ENCODE data around the gene HAGHL. TPM values are rescaled to one million over a fixed set of nuclear protein-coding genes. Genes with fewer than 3 reads are reported as not detected.

The HAGHL gene
- total and polyA plus RNA-seq, 4 donors, result 0.25 to 1.1 (median 0.49) TPM

DNA sequence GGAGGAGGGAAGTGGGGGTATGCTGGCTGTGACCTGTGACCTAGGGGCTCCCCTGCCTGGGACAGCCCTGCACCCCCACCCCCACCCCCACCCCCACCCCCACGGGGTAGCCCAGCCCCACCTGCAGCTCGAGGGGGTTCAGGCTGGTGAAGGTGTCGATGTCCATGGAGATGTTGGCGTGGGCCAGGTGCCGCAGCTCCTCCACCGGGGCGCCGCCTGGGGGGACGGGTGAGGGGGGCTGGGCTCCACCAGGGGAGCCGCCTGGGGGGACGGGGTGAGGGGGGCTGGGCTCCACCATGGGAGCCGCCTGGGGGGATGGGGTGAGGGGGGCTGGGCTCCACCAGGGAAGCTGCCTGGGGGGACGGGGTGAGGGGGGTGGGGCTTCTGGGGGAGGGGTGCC lies 43.5 kb downstream of the HAGHL start (continued):
- TF ChIP-seq, protein P1, sequence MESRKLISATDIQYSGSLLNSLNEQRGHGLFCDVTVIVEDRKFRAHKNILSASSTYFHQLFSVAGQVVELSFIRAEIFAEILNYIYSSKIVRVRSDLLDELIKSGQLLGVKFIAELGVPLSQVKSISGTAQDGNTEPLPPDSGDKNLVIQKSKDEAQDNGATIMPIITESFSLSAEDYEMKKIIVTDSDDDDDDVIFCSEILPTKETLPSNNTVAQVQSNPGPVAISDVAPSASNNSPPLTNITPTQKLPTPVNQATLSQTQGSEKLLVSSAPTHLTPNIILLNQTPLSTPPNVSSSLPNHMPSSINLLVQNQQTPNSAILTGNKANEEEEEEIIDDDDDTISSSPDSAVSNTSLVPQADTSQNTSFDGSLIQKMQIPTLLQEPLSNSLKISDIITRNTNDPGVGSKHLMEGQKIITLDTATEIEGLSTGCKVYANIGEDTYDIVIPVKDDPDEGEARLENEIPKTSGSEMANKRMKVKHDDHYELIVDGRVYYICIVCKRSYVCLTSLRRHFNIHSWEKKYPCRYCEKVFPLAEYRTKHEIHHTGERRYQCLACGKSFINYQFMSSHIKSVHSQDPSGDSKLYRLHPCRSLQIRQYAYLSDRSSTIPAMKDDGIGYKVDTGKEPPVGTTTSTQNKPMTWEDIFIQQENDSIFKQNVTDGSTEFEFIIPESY (IDR thresholded peaks at IDR 0.05), result no peak
- TF ChIP-seq FOXA1 (IDR thresholded peaks at IDR 0.05) (no peak), YY1 (IDR thresholded peaks at IDR 0.05) (no peak), EGR1 (IDR thresholded peaks at IDR 0.05; ENCODE audit: low read depth in 2 of 2) (no peak), RAD21 (IDR thresholded peaks at IDR 0.05) (no peak)

DNA sequence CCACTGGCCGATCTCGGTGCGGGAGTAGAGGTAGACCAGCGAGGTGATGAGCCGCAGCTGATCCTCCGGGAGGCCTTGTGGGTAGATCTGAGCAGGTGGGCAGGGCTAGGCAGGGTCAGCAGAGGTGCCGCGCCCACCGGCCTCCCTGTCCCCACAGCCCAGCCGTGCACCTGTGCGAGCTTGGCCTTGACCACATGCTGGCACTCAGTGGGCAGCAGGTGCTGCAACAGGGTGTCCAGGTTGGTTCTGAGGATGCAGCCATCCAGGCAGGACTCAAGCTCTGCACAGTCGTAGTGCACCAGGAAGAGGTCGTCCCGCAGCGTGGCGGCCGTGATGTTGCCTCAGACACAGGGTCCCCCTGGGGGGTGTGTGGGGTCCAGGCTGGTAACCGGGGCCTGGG lies 46.1 kb downstream of the HAGHL start:
- 84% methylated on average over 18 of the region's 18 CpGs for WGBS
- Histone ChIP-seq H3K4me1 (ENCODE audit: control insufficient read depth in 4 of 4, insufficient read depth in 4 of 4, low read length in 3 of 4) (no peaks in the 10 kb centered on the region), H3K9me3 (ENCODE audit: control insufficient read depth in 4 of 4, low read length in 3 of 4) (no peaks in the 10 kb centered on the region), H3K27ac (ENCODE audit: low read depth in 1 of 2, low read length in 2 of 2) (no peak overlapping the region), H3K9ac (ENCODE audit: low read depth in 1 of 2, low read length in 2 of 2) (no peak overlapping the region), H3K4me3 (ENCODE audit: low read depth in 1 of 3, low read length in 3 of 3) (no peak overlapping the region), H3K36me3 (ENCODE audit: control insufficient read depth in 4 of 4, insufficient read depth in 3 of 4, low read depth in 1 of 4, low read length in 3 of 4) (no peaks in the 10 kb centered on the region), H3K27me3 (ENCODE audit: control insufficient read depth in 4 of 4, insufficient read depth in 4 of 4, low read length in 3 of 4) (peaks cover 0 to 3% (median 0%) of the 10 kb centered on the region in 4 donors)
- TF ChIP-seq, protein P2, sequence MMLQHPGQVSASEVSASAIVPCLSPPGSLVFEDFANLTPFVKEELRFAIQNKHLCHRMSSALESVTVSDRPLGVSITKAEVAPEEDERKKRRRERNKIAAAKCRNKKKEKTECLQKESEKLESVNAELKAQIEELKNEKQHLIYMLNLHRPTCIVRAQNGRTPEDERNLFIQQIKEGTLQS (IDR thresholded peaks at IDR 0.05), result no peak
- TF ChIP-seq, protein P3, sequence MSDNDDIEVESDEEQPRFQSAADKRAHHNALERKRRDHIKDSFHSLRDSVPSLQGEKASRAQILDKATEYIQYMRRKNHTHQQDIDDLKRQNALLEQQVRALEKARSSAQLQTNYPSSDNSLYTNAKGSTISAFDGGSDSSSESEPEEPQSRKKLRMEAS (IDR thresholded peaks at IDR 0.05), result no peak
- TF ChIP-seq YY1 (IDR thresholded peaks at IDR 0.05) (no peak), RXRA (IDR thresholded peaks at IDR 0.05) (no peak), SP1 (IDR thresholded peaks at IDR 0.05) (no peak), NR2F2 (IDR thresholded peaks at IDR 0.05) (no peak), HNF4G (IDR thresholded peaks at IDR 0.05) (no peak), FOXA1 (IDR thresholded peaks at IDR 0.05) (no peak), GABPA (IDR thresholded peaks at IDR 0.05 in 1 of 2, conservative IDR thresholded peaks at IDR 0.05 in 1 of 2) (no peak)
- TF ChIP-seq, protein P4, sequence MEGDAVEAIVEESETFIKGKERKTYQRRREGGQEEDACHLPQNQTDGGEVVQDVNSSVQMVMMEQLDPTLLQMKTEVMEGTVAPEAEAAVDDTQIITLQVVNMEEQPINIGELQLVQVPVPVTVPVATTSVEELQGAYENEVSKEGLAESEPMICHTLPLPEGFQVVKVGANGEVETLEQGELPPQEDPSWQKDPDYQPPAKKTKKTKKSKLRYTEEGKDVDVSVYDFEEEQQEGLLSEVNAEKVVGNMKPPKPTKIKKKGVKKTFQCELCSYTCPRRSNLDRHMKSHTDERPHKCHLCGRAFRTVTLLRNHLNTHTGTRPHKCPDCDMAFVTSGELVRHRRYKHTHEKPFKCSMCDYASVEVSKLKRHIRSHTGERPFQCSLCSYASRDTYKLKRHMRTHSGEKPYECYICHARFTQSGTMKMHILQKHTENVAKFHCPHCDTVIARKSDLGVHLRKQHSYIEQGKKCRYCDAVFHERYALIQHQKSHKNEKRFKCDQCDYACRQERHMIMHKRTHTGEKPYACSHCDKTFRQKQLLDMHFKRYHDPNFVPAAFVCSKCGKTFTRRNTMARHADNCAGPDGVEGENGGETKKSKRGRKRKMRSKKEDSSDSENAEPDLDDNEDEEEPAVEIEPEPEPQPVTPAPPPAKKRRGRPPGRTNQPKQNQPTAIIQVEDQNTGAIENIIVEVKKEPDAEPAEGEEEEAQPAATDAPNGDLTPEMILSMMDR (IDR thresholded peaks at IDR 0.05; ENCODE audit: low read depth, low read length, missing input control), result no peak
- no peak for DNase-seq (ENCODE audit: low spot score)

DNA sequence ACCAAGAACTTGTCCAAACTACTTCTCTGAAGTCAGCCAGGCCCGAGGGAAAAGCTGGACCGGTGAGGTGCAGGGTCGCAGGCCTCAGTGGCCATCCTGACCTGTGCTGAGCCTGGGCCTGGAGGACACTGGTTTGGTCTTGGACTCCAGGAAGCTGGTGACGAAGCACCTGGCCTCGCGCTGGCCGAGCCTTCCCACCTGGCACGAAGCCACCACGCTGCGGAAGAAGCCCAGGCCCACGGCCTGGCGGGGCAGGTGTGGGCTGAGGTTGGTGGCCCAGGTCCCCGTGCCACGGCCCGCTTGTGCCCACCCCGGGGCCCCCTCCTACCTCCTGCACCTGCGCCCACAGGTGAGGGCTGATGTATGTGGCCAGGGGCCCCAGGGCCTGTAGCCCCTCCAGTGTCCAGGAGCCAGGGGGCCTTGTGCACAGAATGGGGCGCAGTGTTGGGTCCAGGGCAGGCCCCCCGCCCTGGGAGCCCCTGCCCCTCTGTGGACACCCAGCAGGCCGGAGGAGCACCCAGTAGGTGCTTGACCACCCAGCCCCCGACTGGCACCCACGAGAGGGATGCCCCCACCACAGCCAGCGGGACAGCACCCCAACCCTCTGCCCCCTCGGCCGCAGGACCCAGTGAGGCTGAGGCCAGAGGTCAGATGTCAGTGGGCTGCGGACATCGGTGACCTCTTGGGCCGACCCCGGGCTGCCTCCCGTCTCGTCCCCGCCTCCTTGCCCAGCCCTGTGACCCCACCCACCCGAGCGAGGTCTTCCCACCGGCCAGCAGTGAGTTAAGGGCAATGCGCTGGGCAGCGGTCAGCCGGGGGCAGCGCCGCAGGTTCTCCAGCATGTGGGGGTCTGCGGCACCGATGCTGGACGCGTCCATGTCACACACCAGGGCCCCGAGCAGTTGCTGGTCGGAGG lies 47.4 kb downstream of the HAGHL start:
- Histone ChIP-seq H3K36me3 (ENCODE audit: control insufficient read depth in 4 of 4, insufficient read depth in 3 of 4, low read depth in 1 of 4, low read length in 3 of 4) (no peaks in the 10 kb centered on the region), H3K4me3 (ENCODE audit: low read depth in 1 of 3, low read length in 3 of 3) (no peak overlapping the region), H3K27ac (ENCODE audit: low read depth in 1 of 2, low read length in 2 of 2) (no peak overlapping the region), H3K4me1 (ENCODE audit: control insufficient read depth in 4 of 4, insufficient read depth in 4 of 4, low read length in 3 of 4) (no peaks in the 10 kb centered on the region), H3K9ac (ENCODE audit: low read depth in 1 of 2, low read length in 2 of 2) (no peak overlapping the region), H3K9me3 (ENCODE audit: control insufficient read depth in 4 of 4, low read length in 3 of 4) (no peaks in the 10 kb centered on the region), H3K27me3 (ENCODE audit: control insufficient read depth in 4 of 4, insufficient read depth in 4 of 4, low read length in 3 of 4) (peaks cover 0 to 1% (median 0%) of the 10 kb centered on the region in 4 donors)
- DNase-seq (ENCODE audit: low spot score), result no peak
- whole genome bisulfite sequencing, result 74% methylated on average over 46 of the region's 46 CpGs
- TF ChIP-seq, protein P2 (IDR thresholded peaks at IDR 0.05), result no peak
- TF ChIP-seq GABPA (IDR thresholded peaks at IDR 0.05 in 1 of 2, conservative IDR thresholded peaks at IDR 0.05 in 1 of 2), result no peak
- no peak for TF ChIP-seq EGR1 (IDR thresholded peaks at IDR 0.05; ENCODE audit: low read depth in 2 of 2)
- TF ChIP-seq HNF4A (conservative IDR thresholded peaks at IDR 0.05), result no peak
- TF ChIP-seq FOXA2 (IDR thresholded peaks at IDR 0.05), result no peak
- TF ChIP-seq RXRA (IDR thresholded peaks at IDR 0.05), result no peak
- TF ChIP-seq, protein P4 (IDR thresholded peaks at IDR 0.05; ENCODE audit: low read depth, low read length, missing input control), result no peak
- TF ChIP-seq NR2F2 (IDR thresholded peaks at IDR 0.05), result no peak
- TF ChIP-seq, protein P5, sequence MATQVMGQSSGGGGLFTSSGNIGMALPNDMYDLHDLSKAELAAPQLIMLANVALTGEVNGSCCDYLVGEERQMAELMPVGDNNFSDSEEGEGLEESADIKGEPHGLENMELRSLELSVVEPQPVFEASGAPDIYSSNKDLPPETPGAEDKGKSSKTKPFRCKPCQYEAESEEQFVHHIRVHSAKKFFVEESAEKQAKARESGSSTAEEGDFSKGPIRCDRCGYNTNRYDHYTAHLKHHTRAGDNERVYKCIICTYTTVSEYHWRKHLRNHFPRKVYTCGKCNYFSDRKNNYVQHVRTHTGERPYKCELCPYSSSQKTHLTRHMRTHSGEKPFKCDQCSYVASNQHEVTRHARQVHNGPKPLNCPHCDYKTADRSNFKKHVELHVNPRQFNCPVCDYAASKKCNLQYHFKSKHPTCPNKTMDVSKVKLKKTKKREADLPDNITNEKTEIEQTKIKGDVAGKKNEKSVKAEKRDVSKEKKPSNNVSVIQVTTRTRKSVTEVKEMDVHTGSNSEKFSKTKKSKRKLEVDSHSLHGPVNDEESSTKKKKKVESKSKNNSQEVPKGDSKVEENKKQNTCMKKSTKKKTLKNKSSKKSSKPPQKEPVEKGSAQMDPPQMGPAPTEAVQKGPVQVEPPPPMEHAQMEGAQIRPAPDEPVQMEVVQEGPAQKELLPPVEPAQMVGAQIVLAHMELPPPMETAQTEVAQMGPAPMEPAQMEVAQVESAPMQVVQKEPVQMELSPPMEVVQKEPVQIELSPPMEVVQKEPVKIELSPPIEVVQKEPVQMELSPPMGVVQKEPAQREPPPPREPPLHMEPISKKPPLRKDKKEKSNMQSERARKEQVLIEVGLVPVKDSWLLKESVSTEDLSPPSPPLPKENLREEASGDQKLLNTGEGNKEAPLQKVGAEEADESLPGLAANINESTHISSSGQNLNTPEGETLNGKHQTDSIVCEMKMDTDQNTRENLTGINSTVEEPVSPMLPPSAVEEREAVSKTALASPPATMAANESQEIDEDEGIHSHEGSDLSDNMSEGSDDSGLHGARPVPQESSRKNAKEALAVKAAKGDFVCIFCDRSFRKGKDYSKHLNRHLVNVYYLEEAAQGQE (IDR thresholded peaks at IDR 0.05), result no peak
- TF ChIP-seq SP1 (IDR thresholded peaks at IDR 0.05), result no peak
- no peak for TF ChIP-seq TAF1 (conservative IDR thresholded peaks at IDR 0.05)
- no peak for TF ChIP-seq HNF4G (IDR thresholded peaks at IDR 0.05)
- no peak for TF ChIP-seq YY1 (IDR thresholded peaks at IDR 0.05)

Data from liver (tissue), 9 donors.